Pons (tissue), 1 donor: ENCODE results near the gene TBC1D32.
"Not testable (repeated sequence)": the region's sequence is repeated elsewhere in the genome, so short reads cannot be mapped to it uniquely, and the experiment has no call there.

ENCODE experiments used
- DNase-seq: peaks from one replicate; pipeline ENCODE4 v3.0.0-alpha.2; 2016; ENCODE audit warnings: low spot score

Gene TBC1D32

GRCh38 chr6:121106962-121107361, 227.3 kb downstream of the TBC1D32 start:
- no peak for DNase-seq

GRCh38 chr6:121105461-121105860, 228.8 kb downstream of the TBC1D32 start:
- DNase-seq, result no peak

- DNase-seq, result no peak
These were observed 240.4 kb downstream of the TBC1D32 start for GRCh38 chr6:121093928-121094327.

- DNase-seq, result no peak
These were observed 243.8 kb downstream of the TBC1D32 start for GRCh38 chr6:121090492-121090891.

GRCh38 chr6:121086876-121087275, 247.4 kb downstream of the TBC1D32 start:
- no peak for DNase-seq

GRCh38 chr6:121076119-121076518, 258.2 kb downstream of the TBC1D32 start:
- no peak for DNase-seq

GRCh38 chr6:121068749-121069148, 265.5 kb downstream of the TBC1D32 start:
- not testable (repeated sequence) for DNase-seq

- DNase-seq, result no peak
These were observed 266.9 kb downstream of the TBC1D32 start for GRCh38 chr6:121067381-121067780.

- no peak for DNase-seq
These were observed 269.9 kb downstream of the TBC1D32 start for GRCh38 chr6:121064345-121064744.

GRCh38 chr6:121055572-121056163, 278.6 kb downstream of the TBC1D32 start:
- peak; percentile 62 for DNase-seq

GRCh38 chr6:121048593-121048992, 285.7 kb downstream of the TBC1D32 start:
- DNase-seq, result not testable (repeated sequence)

- DNase-seq, result not testable (repeated sequence)
These were observed 289.4 kb downstream of the TBC1D32 start for GRCh38 chr6:121044905-121045304.

GRCh38 chr6:121043706-121044105, 290.6 kb downstream of the TBC1D32 start:
- DNase-seq, result not testable (repeated sequence)

- not testable (repeated sequence) for DNase-seq
These were observed 291.1 kb downstream of the TBC1D32 start for GRCh38 chr6:121043211-121043610.

GRCh38 chr6:121042766-121043165, 291.5 kb downstream of the TBC1D32 start:
- peak; percentile 56 for DNase-seq

- no peak for DNase-seq
These were observed 293.4 kb downstream of the TBC1D32 start for GRCh38 chr6:121040831-121041230.

GRCh38 chr6:121033091-121033490, 301.2 kb downstream of the TBC1D32 start:
- no peak for DNase-seq

GRCh38 chr6:121032268-121033006, 301.8 kb downstream of the TBC1D32 start:
- no peak for DNase-seq
